ENCODE data around the gene HELB.

Gene HELB

DNA sequence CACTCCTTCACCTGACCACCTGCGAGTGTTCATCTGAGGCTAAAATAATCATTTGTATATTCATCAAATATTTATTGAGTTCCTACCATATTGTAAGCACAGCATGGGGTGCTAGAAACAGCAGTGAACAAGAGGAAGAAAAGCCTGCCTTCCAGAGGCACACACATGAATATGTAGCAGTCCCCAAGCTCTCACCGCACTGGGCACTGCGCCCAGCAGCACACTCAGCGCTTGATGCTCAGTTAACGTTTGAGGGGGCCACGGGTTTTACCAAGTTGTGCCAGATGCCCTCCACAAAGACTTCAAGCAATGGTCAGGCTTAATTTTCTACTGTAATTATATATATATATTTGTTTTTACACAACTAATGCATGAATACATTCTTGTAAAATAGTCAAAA, 52.0 kb downstream of the HELB start:
- no CpG with 5 or more reads among the region's 6 CpGs for WGBS (ENCODE audit: extremely low coverage, insufficient coverage, insufficient read length)
- H3K9ac ChIP-seq (ENCODE audit: low read length) = no peak overlapping the region
- peaks cover 0 to 5% of the 10 kb centered on the region in 2 experiments for H3K36me3 ChIP-seq (ENCODE audit: control insufficient read depth in 1 of 2, insufficient read depth in 2 of 2, low read length in 2 of 2)

GRCh38 chr12:66359300-66359699, 57.0 kb downstream of the HELB start:
- H3K4ac ChIP-seq (ENCODE audit: low read depth, low read length) = no peak overlapping the region
- H4K8ac ChIP-seq (ENCODE audit: low read depth, low read length) = no peak overlapping the region
- no peak overlapping the region for H2BK5ac ChIP-seq (ENCODE audit: low read depth, low read length, poor library complexity)
- no peak overlapping the region for H2AK5ac ChIP-seq (ENCODE audit: low read length)
- H3K27me3 ChIP-seq (ENCODE audit: insufficient read depth, low read length) = no peaks in the 10 kb centered on the region
- H3K4me1 ChIP-seq (ENCODE audit: control insufficient read depth in 1 of 2, insufficient read depth in 2 of 2, low read length in 2 of 2) = no peaks in the 10 kb centered on the region
- no peak overlapping the region for H4K91ac ChIP-seq (ENCODE audit: low read depth, low read length)
- H2AFZ ChIP-seq (ENCODE audit: insufficient read depth, low read length, poor library complexity) = no peak overlapping the region
- no peak overlapping the region for H3K23ac ChIP-seq (ENCODE audit: low read length)
- no peak overlapping the region for H3K9ac ChIP-seq (ENCODE audit: low read length)
- peaks cover 0 to 2% of the 10 kb centered on the region in 2 experiments for H3K36me3 ChIP-seq (ENCODE audit: control insufficient read depth in 1 of 2, insufficient read depth in 2 of 2, low read length in 2 of 2)
- H3K4me3 ChIP-seq (ENCODE audit: low read depth, low read length) = no peak overlapping the region
- no peak overlapping the region for H3K18ac ChIP-seq (ENCODE audit: low read length)
- H3K14ac ChIP-seq (ENCODE audit: low read length) = no peak overlapping the region
- no peaks in the 10 kb centered on the region for H3K79me1 ChIP-seq (ENCODE audit: low read length)
- H2BK12ac ChIP-seq (ENCODE audit: low read length) = no peak overlapping the region
- no peak overlapping the region for H3K4me2 ChIP-seq (ENCODE audit: low read length)
- no peak overlapping the region for H2BK120ac ChIP-seq (ENCODE audit: insufficient read depth, low read length, poor library complexity)
- H4K12ac ChIP-seq (ENCODE audit: low read depth, low read length) = no peak overlapping the region
- no peak overlapping the region for H3K27ac ChIP-seq (ENCODE audit: low read depth, low read length)
- no peaks in the 10 kb centered on the region for H3K9me3 ChIP-seq (ENCODE audit: insufficient read depth, low read depth, low read length)
- no peak for DNase-seq
- H3K79me2 ChIP-seq (ENCODE audit: control insufficient read depth, insufficient read depth, low read length, poor library complexity) = no peaks in the 10 kb centered on the region

More for the DNA sequence above, 52.0 kb downstream of the HELB start:
- no peak overlapping the region for H3K27ac ChIP-seq (ENCODE audit: low read depth, low read length)
- H3K27me3 ChIP-seq (ENCODE audit: insufficient read depth, low read length) = no peaks in the 10 kb centered on the region
- H4K91ac ChIP-seq (ENCODE audit: low read depth, low read length) = no peak overlapping the region
- H3K4me1 ChIP-seq (ENCODE audit: control insufficient read depth in 1 of 2, insufficient read depth in 2 of 2, low read length in 2 of 2) = no peaks in the 10 kb centered on the region
- no peaks in the 10 kb centered on the region for H3K9me3 ChIP-seq (ENCODE audit: insufficient read depth, low read depth, low read length)
- H3K79me1 ChIP-seq (ENCODE audit: low read length) = no peaks in the 10 kb centered on the region
- H2BK12ac ChIP-seq (ENCODE audit: low read length) = no peak overlapping the region
- no peak overlapping the region for H2BK120ac ChIP-seq (ENCODE audit: insufficient read depth, low read length, poor library complexity)
- no peak overlapping the region for H3K4me3 ChIP-seq (ENCODE audit: low read depth, low read length)
- H2AK5ac ChIP-seq (ENCODE audit: low read length) = no peak overlapping the region
- no peak overlapping the region for H4K8ac ChIP-seq (ENCODE audit: low read depth, low read length)
- no peak overlapping the region for H3K4ac ChIP-seq (ENCODE audit: low read depth, low read length)
- no peak overlapping the region for H2BK5ac ChIP-seq (ENCODE audit: low read depth, low read length, poor library complexity)
- no peaks in the 10 kb centered on the region for H3K79me2 ChIP-seq (ENCODE audit: control insufficient read depth, insufficient read depth, low read length, poor library complexity)
- H2AFZ ChIP-seq (ENCODE audit: insufficient read depth, low read length, poor library complexity) = no peak overlapping the region
- DNase-seq = no peak
- H4K12ac ChIP-seq (ENCODE audit: low read depth, low read length) = no peak overlapping the region
- no peak overlapping the region for H3K14ac ChIP-seq (ENCODE audit: low read length)
- H3K4me2 ChIP-seq (ENCODE audit: low read length) = no peak overlapping the region
- no peak overlapping the region for H3K18ac ChIP-seq (ENCODE audit: low read length)
- H3K23ac ChIP-seq (ENCODE audit: low read length) = no peak overlapping the region

GRCh38 chr12:66361703-66362102, 59.4 kb downstream of the HELB start:
- Histone ChIP-seq H3K79me2 (ENCODE audit: control insufficient read depth, insufficient read depth, low read length, poor library complexity) (no peaks in the 10 kb centered on the region), H3K14ac (ENCODE audit: low read length) (no peak overlapping the region), H3K23ac (ENCODE audit: low read length) (no peak overlapping the region), H2BK120ac (ENCODE audit: insufficient read depth, low read length, poor library complexity) (no peak overlapping the region), H2AK5ac (ENCODE audit: low read length) (no peak overlapping the region), H4K91ac (ENCODE audit: low read depth, low read length) (no peak overlapping the region), H3K9ac (ENCODE audit: low read length) (no peak overlapping the region), H4K12ac (ENCODE audit: low read depth, low read length) (no peak overlapping the region), H3K4ac (ENCODE audit: low read depth, low read length) (no peak overlapping the region), H3K27me3 (ENCODE audit: insufficient read depth, low read length) (no peaks in the 10 kb centered on the region), H3K36me3 (ENCODE audit: control insufficient read depth in 1 of 2, insufficient read depth in 2 of 2, low read length in 2 of 2) (no peaks in the 10 kb centered on the region), H3K9me3 (ENCODE audit: insufficient read depth, low read depth, low read length) (no peaks in the 10 kb centered on the region), H4K8ac (ENCODE audit: low read depth, low read length) (no peak overlapping the region), H3K4me2 (ENCODE audit: low read length) (no peak overlapping the region), H2BK12ac (ENCODE audit: low read length) (no peak overlapping the region), H3K79me1 (ENCODE audit: low read length) (no peaks in the 10 kb centered on the region), H2BK5ac (ENCODE audit: low read depth, low read length, poor library complexity) (no peak overlapping the region), H3K4me1 (ENCODE audit: control insufficient read depth in 1 of 2, insufficient read depth in 2 of 2, low read length in 2 of 2) (no peaks in the 10 kb centered on the region), H2AFZ (ENCODE audit: insufficient read depth, low read length, poor library complexity) (no peak overlapping the region), H3K4me3 (ENCODE audit: low read depth, low read length) (no peak overlapping the region), H3K18ac (ENCODE audit: low read length) (no peak overlapping the region), H3K27ac (ENCODE audit: low read depth, low read length) (no peak overlapping the region)
- WGBS (ENCODE audit: extremely low coverage, insufficient coverage, insufficient read length) = no CpG with 5 or more reads among the region's 4 CpGs
- DNase-seq = no peak

DNA sequence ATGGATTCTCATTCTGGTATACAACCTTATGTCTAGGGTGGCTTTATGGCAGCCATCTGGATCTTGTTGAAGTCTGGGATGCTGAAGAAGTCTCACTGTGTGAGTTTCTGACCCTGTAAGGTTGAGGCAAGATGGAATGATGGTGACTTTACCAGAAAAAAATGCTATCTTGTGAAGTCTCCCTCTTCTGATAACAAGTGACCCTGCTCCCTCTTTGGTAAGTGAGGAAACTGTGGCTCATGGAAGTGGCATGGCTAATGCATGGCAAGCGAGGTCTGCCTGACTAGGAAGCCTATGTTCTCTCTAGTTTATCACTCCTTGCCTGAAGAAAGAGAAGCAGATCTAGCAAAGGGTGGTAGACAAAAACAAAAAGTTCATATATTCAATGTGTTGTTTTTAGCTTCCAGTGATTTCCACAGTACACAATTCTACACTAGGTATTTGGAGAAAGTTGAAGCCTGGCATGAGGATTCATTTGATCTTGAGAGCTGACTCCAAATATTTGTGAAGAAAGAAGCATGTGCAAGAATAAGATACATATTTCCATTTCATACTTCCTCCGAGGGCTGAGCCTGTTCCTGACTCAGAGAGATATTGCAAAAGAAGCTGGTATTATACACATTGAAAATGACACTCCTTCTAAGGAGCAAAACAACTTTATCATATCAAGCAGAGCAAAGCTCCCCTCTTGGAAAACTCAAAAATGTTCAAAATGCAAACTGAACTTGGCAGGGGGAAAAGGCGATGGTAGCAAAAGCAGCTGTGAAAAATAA, 63.6 kb downstream of the HELB start:
- Histone ChIP-seq H3K4ac (ENCODE audit: low read depth, low read length) (no peak overlapping the region), H3K27ac (ENCODE audit: low read depth, low read length) (no peak overlapping the region), H3K4me3 (ENCODE audit: low read depth, low read length) (no peak overlapping the region), H3K4me2 (ENCODE audit: low read length) (no peak overlapping the region), H3K9ac (ENCODE audit: low read length) (no peak overlapping the region), H3K79me2 (ENCODE audit: control insufficient read depth, insufficient read depth, low read length, poor library complexity) (no peaks in the 10 kb centered on the region), H2AK5ac (ENCODE audit: low read length) (no peak overlapping the region), H2BK12ac (ENCODE audit: low read length) (no peak overlapping the region), H3K14ac (ENCODE audit: low read length) (no peak overlapping the region), H3K9me3 (ENCODE audit: insufficient read depth, low read depth, low read length) (no peaks in the 10 kb centered on the region), H3K18ac (ENCODE audit: low read length) (no peak overlapping the region), H3K27me3 (ENCODE audit: insufficient read depth, low read length) (no peaks in the 10 kb centered on the region), H4K12ac (ENCODE audit: low read depth, low read length) (no peak overlapping the region), H3K36me3 (ENCODE audit: control insufficient read depth in 1 of 2, insufficient read depth in 2 of 2, low read length in 2 of 2) (peaks cover 0 to 3% of the 10 kb centered on the region in 2 experiments), H2BK5ac (ENCODE audit: low read depth, low read length, poor library complexity) (no peak overlapping the region), H2AFZ (ENCODE audit: insufficient read depth, low read length, poor library complexity) (no peak overlapping the region), H3K4me1 (ENCODE audit: control insufficient read depth in 1 of 2, insufficient read depth in 2 of 2, low read length in 2 of 2) (no peaks in the 10 kb centered on the region), H2BK120ac (ENCODE audit: insufficient read depth, low read length, poor library complexity) (no peak overlapping the region), H4K91ac (ENCODE audit: low read depth, low read length) (no peak overlapping the region), H3K79me1 (ENCODE audit: low read length) (no peaks in the 10 kb centered on the region), H3K23ac (ENCODE audit: low read length) (no peak overlapping the region), H4K8ac (ENCODE audit: low read depth, low read length) (no peak overlapping the region)
- peak; percentile 71 to 80 for DNase-seq
- no CpG with 5 or more reads among the region's 3 CpGs for WGBS (ENCODE audit: extremely low coverage, insufficient coverage, insufficient read length)

Measured in trophoblast cell (in vitro differentiated cells and primary cell).